Measurements from ENCODE around the gene SLC25A47. TPM values are rescaled to one million over a fixed set of nuclear protein-coding genes. Genes with fewer than 3 reads are reported as not detected.
"Not testable (repeated sequence)": the region's sequence is repeated elsewhere in the genome, so short reads cannot be mapped to it uniquely, and the experiment has no call there.

The SLC25A47 gene
- total and polyA plus RNA-seq, 4 donors: 23.7 to 469 (median 291) TPM

- H3K9me3 ChIP-seq (ENCODE audit: control insufficient read depth in 4 of 4, low read length in 3 of 4); H3K27me3 ChIP-seq (ENCODE audit: control insufficient read depth in 4 of 4, insufficient read depth in 4 of 4, low read length in 3 of 4); H3K27ac ChIP-seq (ENCODE audit: low read depth in 1 of 2, low read length in 2 of 2); DNase-seq (ENCODE audit: low spot score); H3K4me3 ChIP-seq (ENCODE audit: low read depth in 1 of 3, low read length in 3 of 3); H3K9ac ChIP-seq (ENCODE audit: low read depth in 1 of 2, low read length in 2 of 2); H3K36me3 ChIP-seq (ENCODE audit: control insufficient read depth in 4 of 4, insufficient read depth in 3 of 4, low read depth in 1 of 4, low read length in 3 of 4): not testable (repeated sequence)
- WGBS: 96% methylated on average over 9 of the region's 9 CpGs
- H3K4me1 ChIP-seq (ENCODE audit: control insufficient read depth in 4 of 4, insufficient read depth in 4 of 4, low read length in 3 of 4): peaks cover 1 to 23% (median 10%) of the 10 kb centered on the region in 4 donors
Measured at GRCh38 chr14:100283436-100283835, 39.7 kb upstream of the SLC25A47 start.

GRCh38 chr14:100283984-100284881 is 38.9 kb upstream of the SLC25A47 start:
- Histone ChIP-seq H3K27ac (ENCODE audit: low read depth in 1 of 2, low read length in 2 of 2) (no peak overlapping the region), H3K9ac (ENCODE audit: low read depth in 1 of 2, low read length in 2 of 2) (no peak overlapping the region), H3K27me3 (ENCODE audit: control insufficient read depth in 4 of 4, insufficient read depth in 4 of 4, low read length in 3 of 4) (no peaks in the 10 kb centered on the region), H3K4me3 (ENCODE audit: low read depth in 1 of 3, low read length in 3 of 3) (no peak overlapping the region), H3K36me3 (ENCODE audit: control insufficient read depth in 4 of 4, insufficient read depth in 3 of 4, low read depth in 1 of 4, low read length in 3 of 4) (peaks cover 0 to 2% (median 0%) of the 10 kb centered on the region in 4 donors), H3K4me1 (ENCODE audit: control insufficient read depth in 4 of 4, insufficient read depth in 4 of 4, low read length in 3 of 4) (peaks cover 0 to 17% (median 10%) of the 10 kb centered on the region in 4 donors), H3K9me3 (ENCODE audit: control insufficient read depth in 4 of 4, low read length in 3 of 4) (no peaks in the 10 kb centered on the region)
- TF ChIP-seq RAD21 (IDR thresholded peaks at IDR 0.05) (no peak), YY1 (IDR thresholded peaks at IDR 0.05) (no peak), SP1 (IDR thresholded peaks at IDR 0.05) (no peak), HNF4A (conservative IDR thresholded peaks at IDR 0.05) (no peak), JUND (IDR thresholded peaks at IDR 0.05) (no peak), EGR1 (IDR thresholded peaks at IDR 0.05; ENCODE audit: low read depth in 2 of 2) (no peak), RXRA (IDR thresholded peaks at IDR 0.05) (no peak), TAF1 (conservative IDR thresholded peaks at IDR 0.05) (no peak), GABPA (IDR thresholded peaks at IDR 0.05 in 1 of 2, conservative IDR thresholded peaks at IDR 0.05 in 1 of 2) (no peak), FOXA1 (IDR thresholded peaks at IDR 0.05) (no peak)
- TF ChIP-seq, protein P1, sequence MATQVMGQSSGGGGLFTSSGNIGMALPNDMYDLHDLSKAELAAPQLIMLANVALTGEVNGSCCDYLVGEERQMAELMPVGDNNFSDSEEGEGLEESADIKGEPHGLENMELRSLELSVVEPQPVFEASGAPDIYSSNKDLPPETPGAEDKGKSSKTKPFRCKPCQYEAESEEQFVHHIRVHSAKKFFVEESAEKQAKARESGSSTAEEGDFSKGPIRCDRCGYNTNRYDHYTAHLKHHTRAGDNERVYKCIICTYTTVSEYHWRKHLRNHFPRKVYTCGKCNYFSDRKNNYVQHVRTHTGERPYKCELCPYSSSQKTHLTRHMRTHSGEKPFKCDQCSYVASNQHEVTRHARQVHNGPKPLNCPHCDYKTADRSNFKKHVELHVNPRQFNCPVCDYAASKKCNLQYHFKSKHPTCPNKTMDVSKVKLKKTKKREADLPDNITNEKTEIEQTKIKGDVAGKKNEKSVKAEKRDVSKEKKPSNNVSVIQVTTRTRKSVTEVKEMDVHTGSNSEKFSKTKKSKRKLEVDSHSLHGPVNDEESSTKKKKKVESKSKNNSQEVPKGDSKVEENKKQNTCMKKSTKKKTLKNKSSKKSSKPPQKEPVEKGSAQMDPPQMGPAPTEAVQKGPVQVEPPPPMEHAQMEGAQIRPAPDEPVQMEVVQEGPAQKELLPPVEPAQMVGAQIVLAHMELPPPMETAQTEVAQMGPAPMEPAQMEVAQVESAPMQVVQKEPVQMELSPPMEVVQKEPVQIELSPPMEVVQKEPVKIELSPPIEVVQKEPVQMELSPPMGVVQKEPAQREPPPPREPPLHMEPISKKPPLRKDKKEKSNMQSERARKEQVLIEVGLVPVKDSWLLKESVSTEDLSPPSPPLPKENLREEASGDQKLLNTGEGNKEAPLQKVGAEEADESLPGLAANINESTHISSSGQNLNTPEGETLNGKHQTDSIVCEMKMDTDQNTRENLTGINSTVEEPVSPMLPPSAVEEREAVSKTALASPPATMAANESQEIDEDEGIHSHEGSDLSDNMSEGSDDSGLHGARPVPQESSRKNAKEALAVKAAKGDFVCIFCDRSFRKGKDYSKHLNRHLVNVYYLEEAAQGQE (IDR thresholded peaks at IDR 0.05): no peak
- TF ChIP-seq, protein P2, sequence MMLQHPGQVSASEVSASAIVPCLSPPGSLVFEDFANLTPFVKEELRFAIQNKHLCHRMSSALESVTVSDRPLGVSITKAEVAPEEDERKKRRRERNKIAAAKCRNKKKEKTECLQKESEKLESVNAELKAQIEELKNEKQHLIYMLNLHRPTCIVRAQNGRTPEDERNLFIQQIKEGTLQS (IDR thresholded peaks at IDR 0.05): no peak
- TF ChIP-seq, protein P3, sequence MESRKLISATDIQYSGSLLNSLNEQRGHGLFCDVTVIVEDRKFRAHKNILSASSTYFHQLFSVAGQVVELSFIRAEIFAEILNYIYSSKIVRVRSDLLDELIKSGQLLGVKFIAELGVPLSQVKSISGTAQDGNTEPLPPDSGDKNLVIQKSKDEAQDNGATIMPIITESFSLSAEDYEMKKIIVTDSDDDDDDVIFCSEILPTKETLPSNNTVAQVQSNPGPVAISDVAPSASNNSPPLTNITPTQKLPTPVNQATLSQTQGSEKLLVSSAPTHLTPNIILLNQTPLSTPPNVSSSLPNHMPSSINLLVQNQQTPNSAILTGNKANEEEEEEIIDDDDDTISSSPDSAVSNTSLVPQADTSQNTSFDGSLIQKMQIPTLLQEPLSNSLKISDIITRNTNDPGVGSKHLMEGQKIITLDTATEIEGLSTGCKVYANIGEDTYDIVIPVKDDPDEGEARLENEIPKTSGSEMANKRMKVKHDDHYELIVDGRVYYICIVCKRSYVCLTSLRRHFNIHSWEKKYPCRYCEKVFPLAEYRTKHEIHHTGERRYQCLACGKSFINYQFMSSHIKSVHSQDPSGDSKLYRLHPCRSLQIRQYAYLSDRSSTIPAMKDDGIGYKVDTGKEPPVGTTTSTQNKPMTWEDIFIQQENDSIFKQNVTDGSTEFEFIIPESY (IDR thresholded peaks at IDR 0.05): no peak
- TF ChIP-seq, protein P4, sequence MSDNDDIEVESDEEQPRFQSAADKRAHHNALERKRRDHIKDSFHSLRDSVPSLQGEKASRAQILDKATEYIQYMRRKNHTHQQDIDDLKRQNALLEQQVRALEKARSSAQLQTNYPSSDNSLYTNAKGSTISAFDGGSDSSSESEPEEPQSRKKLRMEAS (IDR thresholded peaks at IDR 0.05): no peak
- 71% methylated on average over 26 of the region's 26 CpGs for WGBS
- no peak for DNase-seq (ENCODE audit: low spot score)
